ENCODE measurements around the gene ADCY5.

Gene ADCY5

GRCh38 chr3:123429362-123430125 lies 19.3 kb downstream of the ADCY5 start:
- no peak for DNase-seq (ENCODE audit: low spot score)

- no peak for DNase-seq (ENCODE audit: low spot score)
Measured at GRCh38 chr3:123424999-123425712, 23.7 kb downstream of the ADCY5 start.

- no peak for DNase-seq (ENCODE audit: low spot score)
Measured at GRCh38 chr3:123424321-123424998, 24.4 kb downstream of the ADCY5 start.

- no peak for DNase-seq (ENCODE audit: low spot score)
Measured at GRCh38 chr3:123423806-123424205, 25.1 kb downstream of the ADCY5 start.

GRCh38 chr3:123423031-123423430 lies 25.9 kb downstream of the ADCY5 start:
- no peak for DNase-seq (ENCODE audit: low spot score)

GRCh38 chr3:123422457-123422856 lies 26.4 kb downstream of the ADCY5 start:
- no peak for DNase-seq (ENCODE audit: low spot score)

- no peak for DNase-seq (ENCODE audit: low spot score)
Measured at GRCh38 chr3:123421353-123422174, 27.3 kb downstream of the ADCY5 start.

GRCh38 chr3:123420416-123420968 lies 28.4 kb downstream of the ADCY5 start:
- DNase-seq (ENCODE audit: low spot score): no peak

- DNase-seq (ENCODE audit: low spot score): no peak
Measured at GRCh38 chr3:123419850-123420297, 29.0 kb downstream of the ADCY5 start.

- no peak for DNase-seq (ENCODE audit: low spot score)
Measured at GRCh38 chr3:123419181-123419849, 29.6 kb downstream of the ADCY5 start.

GRCh38 chr3:123416647-123417046 lies 32.2 kb downstream of the ADCY5 start:
- no peak for DNase-seq (ENCODE audit: low spot score)

GRCh38 chr3:123416173-123416572 lies 32.7 kb downstream of the ADCY5 start:
- no peak for DNase-seq (ENCODE audit: low spot score)

- no peak for DNase-seq (ENCODE audit: low spot score)
Measured at GRCh38 chr3:123414973-123415775, 33.7 kb downstream of the ADCY5 start.

- DNase-seq (ENCODE audit: low spot score): no peak
Measured at GRCh38 chr3:123412811-123413604, 35.9 kb downstream of the ADCY5 start.

GRCh38 chr3:123412076-123412475 lies 36.8 kb downstream of the ADCY5 start:
- no peak for DNase-seq (ENCODE audit: low spot score)

- DNase-seq (ENCODE audit: low spot score): no peak
Measured at GRCh38 chr3:123411340-123412040, 37.4 kb downstream of the ADCY5 start.

- no peak for DNase-seq (ENCODE audit: low spot score)
Measured at GRCh38 chr3:123410149-123410515, 38.8 kb downstream of the ADCY5 start.

- no peak for DNase-seq (ENCODE audit: low spot score)
Measured at GRCh38 chr3:123409443-123410148, 39.3 kb downstream of the ADCY5 start.
